Cardiac muscle cell (in vitro differentiated cells and primary cell): ENCODE results near the gene SLC6A1. TPM values are rescaled to one million over a fixed set of nuclear protein-coding genes. Genes with fewer than 3 reads are reported as not detected.

Source experiments
- DNase-seq, 2 donors: peaks; one replicate each; pipeline versions ENCODE4 v3.0.0 to v3.0.0-alpha.2; 2010 to 2017; ENCODE audit warnings: low read depth in 1 of 2, low spot score in 1 of 2
- H3K27ac ChIP-seq: fragments of 200-600 bp; sonication (generic); 2 replicates; pipeline ENCODE4 v1.5.1; 2016
- H3K27me3 ChIP-seq: fragments of 200-600 bp; sonication (generic); 2 replicates; pipeline ENCODE4 v1.6.0; 2016; ENCODE audit warnings: control low read depth
- H3K36me3 ChIP-seq: fragments of 200-600 bp; sonication (generic); 2 replicates; pipeline ENCODE4 v1.5.1; 2016; ENCODE audit warnings: control low read depth
- H3K4me1 ChIP-seq: fragments of 200-600 bp; sonication (generic); 2 replicates; pipeline ENCODE4 v1.8.1; 2017; ENCODE audit warnings: low read depth, mild to moderate bottlenecking, mixed run types
- H3K4me3 ChIP-seq: fragments of 200-600 bp; sonication (generic); 2 replicates; pipeline ENCODE4 v1.5.1; 2016; ENCODE audit warnings: mild to moderate bottlenecking
- H3K9me3 ChIP-seq: fragments of 200-600 bp; sonication (generic); 2 replicates; pipeline ENCODE4 v1.5.1; 2017; ENCODE audit warnings: low read depth, mild to moderate bottlenecking, control low read depth
- polyA plus RNA-seq: library from polyadenylated mRNA; unstranded; fragments of >200 nt; fragmentation: Nextera tagmentation; extraction: Ambion mirVana; gene quantifications from 2 replicates; pipeline ENCODE4 v1.2.1, GENCODE V29; 2016
- total RNA-seq: library from RNA; depleted of rRNA; stranded (reverse); fragments of >200 nt; gene quantifications from 2 replicates; pipeline ENCODE4 v1.2.3, GENCODE V29; 2016
- TF ChIP-seq, protein P1 (sequence below): IDR thresholded peaks from 2 replicates; pipeline ENCODE4 v1.5.1; 2012; ENCODE audit warnings: low read depth, mild to moderate bottlenecking, low read length

The SLC6A1 gene
- total and polyA plus RNA-seq, 2 experiments from 2014 or later, result not detected

DNA sequence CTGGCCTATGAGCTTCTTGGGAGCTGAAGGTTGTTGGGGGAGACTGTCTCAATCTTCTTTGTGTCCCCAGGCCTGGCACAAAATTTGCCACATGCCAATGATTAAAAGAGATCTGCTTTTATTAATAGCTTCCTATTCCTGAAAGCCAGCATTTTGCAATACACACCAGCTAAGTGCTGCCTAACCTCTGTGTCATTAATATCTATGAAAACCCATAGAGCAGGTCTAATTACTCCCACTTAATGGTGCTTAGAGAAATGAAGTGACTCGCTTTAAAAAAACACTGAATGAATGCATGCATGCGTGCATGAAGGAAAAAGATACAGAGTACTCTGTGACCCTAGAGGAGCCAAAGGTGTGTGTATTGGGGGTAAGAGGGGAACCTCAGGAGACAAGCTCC is 55.0 kb downstream of the SLC6A1 start:
- TF ChIP-seq, protein P1, sequence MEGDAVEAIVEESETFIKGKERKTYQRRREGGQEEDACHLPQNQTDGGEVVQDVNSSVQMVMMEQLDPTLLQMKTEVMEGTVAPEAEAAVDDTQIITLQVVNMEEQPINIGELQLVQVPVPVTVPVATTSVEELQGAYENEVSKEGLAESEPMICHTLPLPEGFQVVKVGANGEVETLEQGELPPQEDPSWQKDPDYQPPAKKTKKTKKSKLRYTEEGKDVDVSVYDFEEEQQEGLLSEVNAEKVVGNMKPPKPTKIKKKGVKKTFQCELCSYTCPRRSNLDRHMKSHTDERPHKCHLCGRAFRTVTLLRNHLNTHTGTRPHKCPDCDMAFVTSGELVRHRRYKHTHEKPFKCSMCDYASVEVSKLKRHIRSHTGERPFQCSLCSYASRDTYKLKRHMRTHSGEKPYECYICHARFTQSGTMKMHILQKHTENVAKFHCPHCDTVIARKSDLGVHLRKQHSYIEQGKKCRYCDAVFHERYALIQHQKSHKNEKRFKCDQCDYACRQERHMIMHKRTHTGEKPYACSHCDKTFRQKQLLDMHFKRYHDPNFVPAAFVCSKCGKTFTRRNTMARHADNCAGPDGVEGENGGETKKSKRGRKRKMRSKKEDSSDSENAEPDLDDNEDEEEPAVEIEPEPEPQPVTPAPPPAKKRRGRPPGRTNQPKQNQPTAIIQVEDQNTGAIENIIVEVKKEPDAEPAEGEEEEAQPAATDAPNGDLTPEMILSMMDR, result no peak
- Histone ChIP-seq H3K9me3 (no peaks in the 10 kb centered on the region), H3K27ac (no peak overlapping the region), H3K36me3 (no peaks in the 10 kb centered on the region), H3K4me1 (no peaks in the 10 kb centered on the region), H3K4me3 (no peak overlapping the region), H3K27me3 (peaks cover 19% of the 10 kb centered on the region)
- no peak for DNase-seq

DNA sequence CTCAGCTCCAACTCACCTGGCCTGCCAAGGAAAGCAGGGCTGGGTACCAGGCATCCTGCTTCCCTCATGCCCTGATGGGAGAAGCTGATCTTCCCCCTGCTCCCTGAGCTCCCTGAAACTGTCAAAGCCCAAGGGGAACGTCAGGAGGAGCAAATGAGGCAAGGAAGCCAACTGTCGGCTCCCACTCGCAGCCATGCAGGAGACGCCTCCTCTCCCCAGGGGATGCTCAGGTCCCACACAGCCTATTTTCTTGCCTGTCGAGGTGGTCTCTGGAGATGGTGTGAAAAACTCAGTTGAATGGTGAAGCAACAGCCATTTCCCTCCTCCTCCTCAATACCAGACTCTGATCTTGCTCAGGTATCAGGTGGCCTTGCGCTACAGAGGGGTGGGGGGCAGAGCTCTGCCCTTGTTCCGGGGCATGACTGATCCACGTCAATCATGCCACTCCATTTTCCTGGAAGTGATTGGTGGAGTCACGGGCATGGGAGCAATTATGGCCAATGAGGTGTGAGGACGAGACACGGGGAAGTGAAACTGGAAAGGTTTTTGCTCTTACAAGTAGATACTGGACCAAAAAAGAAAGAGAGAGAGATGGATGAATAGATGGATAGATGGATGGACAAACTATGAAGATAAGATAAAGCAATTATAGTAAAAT is 58.2 kb downstream of the SLC6A1 start:
- peaks cover 21% of the 10 kb centered on the region for H3K27me3 ChIP-seq
- no peaks in the 10 kb centered on the region for H3K4me1 ChIP-seq
- no peaks in the 10 kb centered on the region for H3K36me3 ChIP-seq
- no peak overlapping the region for H3K27ac ChIP-seq
- no peak overlapping the region for H3K4me3 ChIP-seq
- no peak for DNase-seq
- TF ChIP-seq, protein P1, result no peak
- no peaks in the 10 kb centered on the region for H3K9me3 ChIP-seq

DNA sequence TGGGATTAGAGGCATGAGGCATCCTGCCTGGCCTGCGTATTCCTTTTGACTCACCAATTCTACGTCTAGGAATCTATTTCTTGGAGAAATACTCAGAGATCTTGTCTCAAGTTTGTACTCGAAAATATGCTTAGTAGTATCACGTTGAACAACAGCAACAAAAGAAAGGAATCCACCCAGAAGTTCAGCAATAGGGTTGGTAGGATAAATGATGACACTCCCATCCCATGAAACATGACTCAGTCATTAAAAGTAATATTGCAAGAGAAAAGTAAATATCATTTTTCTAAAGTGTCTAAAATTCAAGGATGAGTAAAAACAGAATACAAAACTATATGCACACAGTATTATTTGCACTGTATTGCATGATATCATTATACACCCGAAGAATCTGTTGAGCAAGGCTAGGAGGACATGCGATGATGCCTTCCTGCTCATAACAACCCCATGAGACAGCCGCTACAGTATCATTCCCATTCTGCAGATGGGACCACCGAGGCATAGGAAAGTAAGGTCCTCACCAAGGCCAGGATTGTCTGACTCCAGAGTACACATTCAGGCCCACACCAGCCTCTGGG is 61.5 kb downstream of the SLC6A1 start:
- H3K4me3 ChIP-seq, result no peak overlapping the region
- no peak overlapping the region for H3K27ac ChIP-seq
- no peaks in the 10 kb centered on the region for H3K36me3 ChIP-seq
- TF ChIP-seq, protein P1, result no peak
- H3K4me1 ChIP-seq, result no peaks in the 10 kb centered on the region
- peaks cover 36% of the 10 kb centered on the region for H3K27me3 ChIP-seq
- no peak for DNase-seq
- H3K9me3 ChIP-seq, result no peaks in the 10 kb centered on the region

DNA sequence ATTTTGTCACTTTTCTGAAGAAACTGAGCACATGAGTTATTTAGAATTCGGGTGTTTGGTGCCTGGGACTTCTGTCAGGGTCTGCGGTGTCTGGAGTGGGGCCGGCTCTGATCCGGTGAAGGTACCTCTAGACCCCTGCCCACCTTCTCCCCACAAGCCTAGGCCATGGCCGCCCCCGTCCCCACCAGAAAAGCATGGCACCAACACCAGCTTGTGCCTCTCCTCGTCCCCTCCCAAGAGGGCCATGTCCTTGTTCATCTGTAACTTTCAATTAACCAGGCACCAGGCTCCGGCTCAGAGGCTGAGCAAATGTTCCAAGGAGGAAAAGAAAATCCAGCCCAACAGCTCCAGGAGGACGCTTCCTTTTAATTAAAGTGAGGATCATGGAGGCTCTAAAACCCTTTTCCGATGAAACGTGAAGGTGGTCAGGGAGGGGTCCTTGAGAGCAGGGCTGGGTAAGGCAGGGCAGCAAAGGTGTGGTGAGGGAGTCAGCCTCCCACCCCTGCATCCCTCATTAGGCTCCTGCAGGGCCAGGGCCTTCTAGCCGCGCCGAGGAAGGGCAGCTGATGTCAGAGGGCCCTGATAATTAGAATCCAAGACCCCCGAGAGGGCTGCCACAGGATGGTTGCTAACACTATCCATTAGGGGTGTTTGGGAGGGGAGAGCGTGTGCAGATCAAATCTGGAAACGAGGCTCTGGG is 62.3 kb downstream of the SLC6A1 start:
- Histone ChIP-seq H3K36me3 (no peaks in the 10 kb centered on the region), H3K4me1 (no peaks in the 10 kb centered on the region), H3K27me3 (peaks cover 40% of the 10 kb centered on the region), H3K4me3 (no peak overlapping the region), H3K27ac (no peak overlapping the region), H3K9me3 (no peaks in the 10 kb centered on the region)
- no peak for DNase-seq
- TF ChIP-seq, protein P1, result no peak

DNA sequence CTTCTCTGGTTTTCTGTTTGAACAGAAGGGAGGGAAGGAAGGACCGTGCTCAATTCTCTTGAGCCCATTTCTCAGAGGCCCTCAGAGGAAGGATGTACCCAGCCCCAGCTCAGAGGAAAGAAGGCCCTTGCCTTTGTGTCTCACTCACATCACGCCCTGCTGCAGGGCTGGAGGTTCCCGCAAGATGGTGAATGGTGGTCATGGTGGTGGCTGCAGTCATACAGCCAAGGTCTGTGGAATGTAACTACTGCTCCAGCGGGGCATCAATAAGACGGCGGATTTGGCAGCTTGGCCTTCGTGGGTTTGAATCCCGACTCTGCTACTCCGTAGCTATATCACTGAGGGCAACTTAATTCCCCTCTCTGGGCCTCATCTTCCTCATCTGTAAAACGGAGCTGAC is 62.9 kb downstream of the SLC6A1 start:
- peaks cover 39% of the 10 kb centered on the region for H3K27me3 ChIP-seq
- no peaks in the 10 kb centered on the region for H3K4me1 ChIP-seq
- H3K4me3 ChIP-seq, result no peak overlapping the region
- H3K36me3 ChIP-seq, result no peaks in the 10 kb centered on the region
- H3K27ac ChIP-seq, result no peak overlapping the region
- DNase-seq, result no peak
- TF ChIP-seq, protein P1, result no peak
- no peaks in the 10 kb centered on the region for H3K9me3 ChIP-seq
